Cardiac muscle cell (in vitro differentiated cells and primary cell): Measurements from ENCODE around the gene GLRA3. TPM values are rescaled to one million over a fixed set of nuclear protein-coding genes. Genes with fewer than 3 reads are reported as not detected.

ENCODE experiments used
- DNase-seq, 2 donors: peaks; one replicate each; pipeline versions ENCODE4 v3.0.0 to v3.0.0-alpha.2; 2010 to 2017; ENCODE audit warnings: low read depth in 1 of 2, low spot score in 1 of 2
- H3K27ac ChIP-seq: fragments of 200-600 bp; sonication (generic); 2 replicates; pipeline ENCODE4 v1.5.1; 2016
- H3K27me3 ChIP-seq: fragments of 200-600 bp; sonication (generic); 2 replicates; pipeline ENCODE4 v1.6.0; 2016; ENCODE audit warnings: control low read depth
- H3K36me3 ChIP-seq: fragments of 200-600 bp; sonication (generic); 2 replicates; pipeline ENCODE4 v1.5.1; 2016; ENCODE audit warnings: control low read depth
- H3K4me1 ChIP-seq: fragments of 200-600 bp; sonication (generic); 2 replicates; pipeline ENCODE4 v1.8.1; 2017; ENCODE audit warnings: low read depth, mild to moderate bottlenecking, mixed run types
- H3K4me3 ChIP-seq: fragments of 200-600 bp; sonication (generic); 2 replicates; pipeline ENCODE4 v1.5.1; 2016; ENCODE audit warnings: mild to moderate bottlenecking
- H3K9me3 ChIP-seq: fragments of 200-600 bp; sonication (generic); 2 replicates; pipeline ENCODE4 v1.5.1; 2017; ENCODE audit warnings: low read depth, mild to moderate bottlenecking, control low read depth
- CTCF ChIP-seq: IDR thresholded peaks from 2 replicates; pipeline ENCODE4 v1.5.1; 2012; ENCODE audit warnings: low read depth, mild to moderate bottlenecking, low read length
- polyA plus RNA-seq: library from polyadenylated mRNA; unstranded; fragments of >200 nt; fragmentation: Nextera tagmentation; extraction: Ambion mirVana; gene quantifications from 2 replicates; pipeline ENCODE4 v1.2.1, GENCODE V29; 2016
- total RNA-seq: library from RNA; depleted of rRNA; stranded (reverse); fragments of >200 nt; gene quantifications from 2 replicates; pipeline ENCODE4 v1.2.3, GENCODE V29; 2016

Gene GLRA3
- total and polyA plus RNA-seq, 2 experiments from 2014 or later: not detected

GRCh38 chr4:174757736-174758135 lies 71.3 kb downstream of the GLRA3 start:
- H3K4me3 ChIP-seq: no peak overlapping the region
- DNase-seq: peak in 1 of 2 donors; percentile 2
- no peak for TF ChIP-seq CTCF
- H3K9me3 ChIP-seq: no peaks in the 10 kb centered on the region
- H3K27me3 ChIP-seq: no peaks in the 10 kb centered on the region
- H3K27ac ChIP-seq: no peak overlapping the region
- H3K36me3 ChIP-seq: no peaks in the 10 kb centered on the region
- H3K4me1 ChIP-seq: no peaks in the 10 kb centered on the region

GRCh38 chr4:174753021-174753420 lies 76.0 kb downstream of the GLRA3 start:
- Histone ChIP-seq H3K27ac (no peak overlapping the region), H3K27me3 (no peaks in the 10 kb centered on the region), H3K36me3 (no peaks in the 10 kb centered on the region), H3K9me3 (no peaks in the 10 kb centered on the region), H3K4me1 (no peaks in the 10 kb centered on the region), H3K4me3 (no peak overlapping the region)
- no peak for TF ChIP-seq CTCF
- DNase-seq: no peak

DNA sequence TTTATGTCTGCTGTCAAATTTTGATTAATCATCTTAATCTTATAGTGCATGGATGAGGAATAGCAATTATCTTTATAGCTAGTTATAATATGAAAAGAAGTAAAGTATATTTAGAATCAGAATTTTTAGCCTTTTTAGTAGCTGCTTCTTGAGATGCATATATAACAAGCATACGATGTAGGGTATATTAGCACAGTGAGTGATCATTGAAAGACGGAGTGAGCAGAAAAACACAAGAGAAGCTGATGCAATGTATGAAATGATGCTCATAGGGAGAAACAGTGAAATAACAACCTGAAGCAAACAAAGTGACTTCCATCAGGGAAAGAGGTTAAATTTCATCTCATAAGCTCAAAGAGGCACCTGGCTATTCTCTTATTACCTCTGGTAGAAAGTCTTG lies 77.0 kb downstream of the GLRA3 start:
- Histone ChIP-seq H3K27me3 (no peaks in the 10 kb centered on the region), H3K36me3 (no peaks in the 10 kb centered on the region), H3K4me3 (no peak overlapping the region), H3K9me3 (no peaks in the 10 kb centered on the region), H3K4me1 (no peaks in the 10 kb centered on the region), H3K27ac (no peak overlapping the region)
- TF ChIP-seq CTCF: no peak
- no peak for DNase-seq

DNA sequence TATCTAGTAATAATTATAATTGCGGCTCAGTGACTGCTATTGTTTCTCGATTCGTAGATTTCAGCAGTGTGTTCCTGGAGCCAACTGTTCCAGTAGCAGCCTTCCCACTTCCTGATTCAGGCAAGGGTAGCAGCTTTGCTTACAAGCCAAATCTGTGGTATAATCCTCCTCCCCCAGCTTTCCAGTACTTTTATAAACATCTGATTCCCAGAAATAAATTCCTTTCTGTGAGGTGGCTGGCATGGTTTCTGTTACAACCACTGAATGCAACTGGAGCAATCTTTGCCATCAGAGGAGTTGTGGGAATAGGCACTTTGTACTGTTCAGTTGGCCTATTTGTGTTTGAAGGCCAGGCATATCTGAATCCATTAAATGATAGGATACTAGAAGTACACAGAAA lies 80.0 kb downstream of the GLRA3 start:
- no peak overlapping the region for H3K4me3 ChIP-seq
- no peaks in the 10 kb centered on the region for H3K36me3 ChIP-seq
- no peaks in the 10 kb centered on the region for H3K9me3 ChIP-seq
- H3K27me3 ChIP-seq: no peaks in the 10 kb centered on the region
- DNase-seq: peak in 1 of 2 donors; percentile 29
- no peak for TF ChIP-seq CTCF
- no peak overlapping the region for H3K27ac ChIP-seq
- H3K4me1 ChIP-seq: no peaks in the 10 kb centered on the region

DNA sequence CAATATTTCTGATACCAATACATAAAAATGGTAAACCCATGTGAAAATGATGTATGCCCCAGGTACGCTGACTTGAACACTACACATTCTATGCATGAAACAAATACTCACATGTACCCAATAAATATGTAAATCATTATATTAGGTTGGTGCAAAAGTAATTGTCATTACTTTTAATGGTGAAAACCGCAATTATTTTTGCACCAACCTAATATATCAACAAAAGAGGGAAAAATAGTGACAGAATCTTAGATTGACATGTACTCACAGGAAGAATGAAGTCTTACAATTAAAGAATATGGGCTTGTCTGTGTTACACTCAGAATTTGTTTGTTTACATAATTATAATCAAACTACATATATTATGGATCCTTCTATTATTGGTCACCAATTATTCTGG lies 82.3 kb downstream of the GLRA3 start:
- no peak for DNase-seq
- Histone ChIP-seq H3K27ac (no peak overlapping the region), H3K4me3 (no peak overlapping the region), H3K36me3 (no peaks in the 10 kb centered on the region), H3K27me3 (no peaks in the 10 kb centered on the region), H3K4me1 (no peaks in the 10 kb centered on the region), H3K9me3 (no peaks in the 10 kb centered on the region)
- TF ChIP-seq CTCF: no peak

GRCh38 chr4:174742561-174742960 lies 86.5 kb downstream of the GLRA3 start:
- no peak for DNase-seq
- H3K36me3 ChIP-seq: no peaks in the 10 kb centered on the region
- TF ChIP-seq CTCF: no peak
- no peaks in the 10 kb centered on the region for H3K4me1 ChIP-seq
- no peak overlapping the region for H3K4me3 ChIP-seq
- no peaks in the 10 kb centered on the region for H3K27me3 ChIP-seq
- no peaks in the 10 kb centered on the region for H3K9me3 ChIP-seq
- H3K27ac ChIP-seq: no peak overlapping the region
